Measurements from ENCODE around the gene FLNA.
"Not testable (repeated sequence)": the region's sequence is repeated elsewhere in the genome, so short reads cannot be mapped to it uniquely, and the experiment has no call there.

FLNA gene

GRCh38 chrX:154401918-154402621 is 27.6 kb upstream of the FLNA start:
- Histone ChIP-seq H3K27ac (ENCODE audit: low read length) (peak overlapping the region; percentile 13; the same call in 1 of the 2 replicates), H3K9me3 (replicated peaks; ENCODE audit: insufficient read depth, low read length) (no peaks in the 10 kb centered on the region), H4K20me1 (ENCODE audit: insufficient read depth, low read length) (0 out of 2 replicates have a peak, but pooled peaks cover 9% of the 10 kb centered on the region), H3K9me2 (replicated peaks; ENCODE audit: insufficient read depth, low read length) (no peaks in the 10 kb centered on the region), H2AFZ (ENCODE audit: low read length) (no peak overlapping the region), H3F3A (ENCODE audit: insufficient read depth, low read length) (peaks cover 38% of the 10 kb centered on the region), H3K27me3 (replicated peaks; ENCODE audit: insufficient read depth, low read length) (no peaks in the 10 kb centered on the region), H3K4me1 (ENCODE audit: low read length) (no peaks in the 10 kb centered on the region), H3K4me2 (ENCODE audit: low read depth, low read length) (no peak overlapping the region), H3K4me3 (ENCODE audit: low read length) (no peak overlapping the region), H3K36me3 (replicated peaks; ENCODE audit: insufficient read depth, low read length) (peaks cover 9% of the 10 kb centered on the region; the same call in 1 of the 2 replicates), H3K79me2 (ENCODE audit: low read length) (peaks cover 18% of the 10 kb centered on the region), H3K9ac (ENCODE audit: low read length) (no peak overlapping the region)
- TF ChIP-seq EZH2phosphoT487 (IDR thresholded peaks at IDR 0.05; ENCODE audit: low read length): no peak
- no peak for TF ChIP-seq CTCF (IDR thresholded peaks at IDR 0.05; ENCODE audit: low read length)
- TF ChIP-seq EZH2 (optimal IDR thresholded peaks at IDR 0.05; ENCODE audit: low read depth, low read length): no peak
- no peak for DNase-seq

- H3K4me2 ChIP-seq (ENCODE audit: low read depth, low read length): no peak overlapping the region
- no peak overlapping the region for H3K9ac ChIP-seq (ENCODE audit: low read length)
- H3K36me3 ChIP-seq (replicated peaks; ENCODE audit: insufficient read depth, low read length): peaks cover 9% of the 10 kb centered on the region; the same call in 1 of the 2 replicates
- 0 out of 2 replicates have a peak, but pooled peaks cover 9% of the 10 kb centered on the region for H4K20me1 ChIP-seq (ENCODE audit: insufficient read depth, low read length)
- H3K9me2 ChIP-seq (replicated peaks; ENCODE audit: insufficient read depth, low read length): no peaks in the 10 kb centered on the region
- H3K27ac ChIP-seq (ENCODE audit: low read length): peak overlapping the region; percentile 13; the same call in 1 of the 2 replicates
- TF ChIP-seq CTCF (IDR thresholded peaks at IDR 0.05; ENCODE audit: low read length) (no peak), EZH2phosphoT487 (IDR thresholded peaks at IDR 0.05; ENCODE audit: low read length) (no peak), EZH2 (optimal IDR thresholded peaks at IDR 0.05; ENCODE audit: low read depth, low read length) (no peak)
- no peak overlapping the region for H3K4me3 ChIP-seq (ENCODE audit: low read length)
- DNase-seq: no peak
- peaks cover 38% of the 10 kb centered on the region for H3F3A ChIP-seq (ENCODE audit: insufficient read depth, low read length)
- peaks cover 18% of the 10 kb centered on the region for H3K79me2 ChIP-seq (ENCODE audit: low read length)
- H3K4me1 ChIP-seq (ENCODE audit: low read length): no peaks in the 10 kb centered on the region
- H3K27me3 ChIP-seq (replicated peaks; ENCODE audit: insufficient read depth, low read length): no peaks in the 10 kb centered on the region
- H2AFZ ChIP-seq (ENCODE audit: low read length): no peak overlapping the region
- no peaks in the 10 kb centered on the region for H3K9me3 ChIP-seq (replicated peaks; ENCODE audit: insufficient read depth, low read length)
These were observed 26.8 kb upstream of the FLNA start for GRCh38 chrX:154401045-154401799.

- not testable (repeated sequence) for H3K9me3 ChIP-seq (replicated peaks; ENCODE audit: insufficient read depth, low read length); H3K27me3 ChIP-seq (replicated peaks; ENCODE audit: insufficient read depth, low read length); H2AFZ ChIP-seq (ENCODE audit: low read length); H3K36me3 ChIP-seq (replicated peaks; ENCODE audit: insufficient read depth, low read length); H4K20me1 ChIP-seq (ENCODE audit: insufficient read depth, low read length); H3K4me1 ChIP-seq (ENCODE audit: low read length); H3K27ac ChIP-seq (ENCODE audit: low read length); H3K9ac ChIP-seq (ENCODE audit: low read length); H3K4me3 ChIP-seq (ENCODE audit: low read length); DNase-seq; H3K9me2 ChIP-seq (replicated peaks; ENCODE audit: insufficient read depth, low read length); H3K4me2 ChIP-seq (ENCODE audit: low read depth, low read length)
- Histone ChIP-seq H3F3A (ENCODE audit: insufficient read depth, low read length) (peaks cover 38% of the 10 kb centered on the region), H3K79me2 (ENCODE audit: low read length) (peaks cover 18% of the 10 kb centered on the region)
These were observed 26.0 kb upstream of the FLNA start for GRCh38 chrX:154400369-154400817.
